BJ (cell line): ENCODE results near the gene TRAF7. TPM values are rescaled to one million over a fixed set of nuclear protein-coding genes. Genes with fewer than 3 reads are reported as not detected.

Source experiments
- CTCF ChIA-PET: fragments of 350-600 bp; formaldehyde crosslinking; extraction: SDS; loops from one replicate; lab custom pipeline; 2021; ENCODE audit warnings: antibody characterized with exemption, inconsistent platforms; lab: Yijun Ruan, JAX
- POLR2A ChIA-PET: fragments of 300-600 bp; sonication (Branson Sonifier 250); formaldehyde crosslinking; extraction: SDS; loops from one replicate; lab custom pipeline; 2021; ENCODE audit warnings: antibody characterized with exemption; lab: Charles Lee
- DNase-seq: peaks from one replicate; pipeline ENCODE4 v3.0.0-alpha.2; 2011; ENCODE audit warnings: low read depth
- H3K27me3 ChIP-seq: 2 replicates; pipeline ENCODE4 v1.6.0; 2011; ENCODE audit warnings: low read length; ENCODE audit not compliant: control insufficient read depth, insufficient read depth
- H3K36me3 ChIP-seq: 2 replicates; pipeline ENCODE4 v1.5.1; 2011; ENCODE audit warnings: low read length; ENCODE audit not compliant: control insufficient read depth, insufficient read depth
- H3K4me3 ChIP-seq: 2 replicates; pipeline ENCODE4 v1.5.1; 2011; ENCODE audit warnings: low read depth, mild to moderate bottlenecking, control low read depth, low read length
- polyA plus RNA-seq: library from polyadenylated mRNA; depleted of rRNA; stranded (reverse); fragments of >200 nt; gene quantifications from 2 replicates; pipeline ENCODE4 v1.2.3, GENCODE V29; 2011
- TF ChIP-seq, protein P1 (sequence below): IDR thresholded peaks from 2 replicates; pipeline ENCODE4 v1.5.1; 2011; ENCODE audit warnings: low read depth, mild to moderate bottlenecking, control low read depth, inconsistent platforms, low read length, moderate library complexity; ENCODE audit not compliant: insufficient read depth

TRAF7 gene
- polyA plus RNA-seq, 1 experiment: 68.1 TPM

DNA sequence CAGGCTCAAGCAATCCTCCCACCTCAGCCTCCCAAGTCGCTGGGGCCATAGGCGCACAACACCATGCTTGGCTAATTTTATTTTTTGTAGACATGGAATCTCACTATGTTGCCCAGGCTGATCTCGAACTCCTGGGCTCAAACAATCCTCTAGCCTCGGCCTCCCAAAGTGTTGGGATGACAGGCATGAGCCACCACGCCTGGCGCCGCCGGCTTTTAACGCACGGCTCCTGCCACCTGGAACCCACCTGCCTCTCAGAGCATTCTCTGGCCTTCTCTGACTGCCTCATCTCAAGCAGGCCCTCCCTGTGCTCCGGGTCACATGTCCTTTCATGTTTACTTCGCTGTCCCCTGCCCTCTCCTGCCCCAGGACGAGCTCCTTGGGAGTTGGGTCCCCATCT, 30.5 kb downstream of the TRAF7 start:
- no peak for DNase-seq
- no peaks in the 10 kb centered on the region for H3K27me3 ChIP-seq
- POLR2A ChIA-PET: no interaction called here
- no peak overlapping the region for H3K4me3 ChIP-seq
- TF ChIP-seq, protein P1, sequence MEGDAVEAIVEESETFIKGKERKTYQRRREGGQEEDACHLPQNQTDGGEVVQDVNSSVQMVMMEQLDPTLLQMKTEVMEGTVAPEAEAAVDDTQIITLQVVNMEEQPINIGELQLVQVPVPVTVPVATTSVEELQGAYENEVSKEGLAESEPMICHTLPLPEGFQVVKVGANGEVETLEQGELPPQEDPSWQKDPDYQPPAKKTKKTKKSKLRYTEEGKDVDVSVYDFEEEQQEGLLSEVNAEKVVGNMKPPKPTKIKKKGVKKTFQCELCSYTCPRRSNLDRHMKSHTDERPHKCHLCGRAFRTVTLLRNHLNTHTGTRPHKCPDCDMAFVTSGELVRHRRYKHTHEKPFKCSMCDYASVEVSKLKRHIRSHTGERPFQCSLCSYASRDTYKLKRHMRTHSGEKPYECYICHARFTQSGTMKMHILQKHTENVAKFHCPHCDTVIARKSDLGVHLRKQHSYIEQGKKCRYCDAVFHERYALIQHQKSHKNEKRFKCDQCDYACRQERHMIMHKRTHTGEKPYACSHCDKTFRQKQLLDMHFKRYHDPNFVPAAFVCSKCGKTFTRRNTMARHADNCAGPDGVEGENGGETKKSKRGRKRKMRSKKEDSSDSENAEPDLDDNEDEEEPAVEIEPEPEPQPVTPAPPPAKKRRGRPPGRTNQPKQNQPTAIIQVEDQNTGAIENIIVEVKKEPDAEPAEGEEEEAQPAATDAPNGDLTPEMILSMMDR: no peak
- no peaks in the 10 kb centered on the region for H3K36me3 ChIP-seq
- CTCF ChIA-PET: no interaction called here

DNA sequence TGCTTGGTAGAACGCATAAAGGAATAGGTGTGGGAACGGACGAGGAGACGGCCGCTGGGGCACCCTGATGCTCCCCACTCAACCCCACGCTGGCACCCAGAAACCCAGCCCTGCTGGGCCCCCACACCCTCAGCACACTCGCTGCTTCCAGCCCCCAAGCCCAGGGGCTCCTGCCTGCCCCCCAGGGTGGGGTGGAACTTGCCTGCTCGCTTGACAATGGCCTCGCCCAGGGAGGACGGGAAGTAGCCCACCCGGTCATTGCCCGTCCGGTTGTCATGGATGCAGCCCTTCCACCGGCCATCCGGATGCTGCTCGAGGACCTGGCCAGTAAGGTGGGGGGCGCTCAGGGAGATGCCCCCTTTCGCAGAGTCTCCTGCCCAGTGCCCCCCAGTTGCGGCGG, 30.9 kb downstream of the TRAF7 start:
- CTCF ChIA-PET: no interaction called here
- no peaks in the 10 kb centered on the region for H3K27me3 ChIP-seq
- no peak for DNase-seq
- POLR2A ChIA-PET: interaction anchor here (0.5 kb wide), 1 partner anchor 281 kb away, joined by 3 read pairs; no protein-coding TSS in a partner anchor
- no peaks in the 10 kb centered on the region for H3K36me3 ChIP-seq
- TF ChIP-seq, protein P1: no peak
- no peak overlapping the region for H3K4me3 ChIP-seq

GRCh38 chr16:2187212-2187611, 31.6 kb downstream of the TRAF7 start:
- ChIA-PET CTCF (no interaction called here), POLR2A (interaction anchor here (0.5 kb wide), 1 partner anchor 280 kb away, joined by 3 read pairs; no protein-coding TSS in a partner anchor)
- no peak overlapping the region for H3K4me3 ChIP-seq
- H3K36me3 ChIP-seq: no peaks in the 10 kb centered on the region
- TF ChIP-seq, protein P1: no peak
- no peak for DNase-seq
- no peaks in the 10 kb centered on the region for H3K27me3 ChIP-seq

DNA sequence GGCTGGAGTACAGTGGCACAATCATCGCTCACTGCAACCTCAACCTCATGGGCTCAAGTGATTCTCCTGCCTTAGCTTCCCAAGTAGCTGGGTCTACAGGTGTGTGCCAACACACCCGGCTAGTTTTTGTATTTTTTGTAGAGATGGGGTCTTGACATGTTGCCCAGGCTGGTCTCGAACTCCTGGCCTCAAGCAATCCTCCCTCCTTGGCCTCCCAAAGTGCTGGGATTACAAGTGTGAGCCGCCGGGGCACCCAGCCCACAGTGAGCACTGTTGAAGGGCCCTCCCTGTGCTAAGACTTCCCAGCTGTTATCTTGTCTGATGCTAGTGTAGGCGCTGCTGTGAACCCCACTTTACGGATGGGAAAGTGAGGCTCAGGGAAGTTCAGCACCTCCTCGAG, 32.8 kb downstream of the TRAF7 start:
- Histone ChIP-seq H3K36me3 (no peaks in the 10 kb centered on the region), H3K27me3 (no peaks in the 10 kb centered on the region), H3K4me3 (no peak overlapping the region)
- no peak for DNase-seq
- TF ChIP-seq, protein P1: no peak
- POLR2A ChIA-PET: no interaction called here
- CTCF ChIA-PET: no interaction called here

DNA sequence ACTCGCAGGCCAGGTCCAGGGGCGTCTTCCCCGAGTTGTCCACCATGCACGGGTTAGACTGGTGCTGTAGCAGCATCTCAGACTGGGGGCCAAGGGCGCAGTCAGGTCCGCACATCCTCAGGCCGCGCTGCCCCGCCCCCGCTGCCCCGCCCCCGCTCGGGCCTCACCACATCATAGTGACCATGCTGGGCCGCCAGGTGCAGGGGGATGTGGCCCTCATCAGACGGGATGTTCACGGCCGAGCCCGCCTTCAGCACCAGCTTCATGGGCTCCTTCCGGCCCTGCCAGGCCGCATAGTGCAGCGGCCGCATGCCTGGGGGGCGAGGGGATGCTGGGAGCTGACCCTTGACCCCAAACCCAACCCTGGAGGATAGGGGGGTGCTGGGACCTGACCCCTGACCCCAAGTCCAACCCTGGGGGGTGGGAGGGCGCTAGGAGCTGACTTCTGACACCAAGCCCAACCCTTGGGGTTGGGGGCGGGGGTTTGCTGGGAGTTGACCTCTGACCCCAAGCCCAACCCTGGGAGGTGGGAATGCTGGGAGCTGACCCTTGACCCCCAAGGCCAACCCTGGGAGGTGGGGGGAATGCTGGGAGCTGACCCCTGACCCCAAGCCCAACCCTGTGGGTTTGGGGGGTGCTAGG, 33.8 kb downstream of the TRAF7 start:
- Histone ChIP-seq H3K27me3 (peaks cover 4% of the 10 kb centered on the region), H3K4me3 (no peak overlapping the region), H3K36me3 (no peaks in the 10 kb centered on the region)
- DNase-seq: no peak
- CTCF ChIA-PET: no interaction called here
- POLR2A ChIA-PET: no interaction called here
- TF ChIP-seq, protein P1: no peak
